ENCODE results near the gene GAREM2. TPM values are rescaled to one million over a fixed set of nuclear protein-coding genes. Genes with fewer than 3 reads are reported as not detected.
"Not testable (repeated sequence)": the region's sequence is repeated elsewhere in the genome, so short reads cannot be mapped to it uniquely, and the experiment has no call there.

Gene GAREM2
- total RNA-seq, 2 experiments from 2014 or later: 2.2 to 2.7 TPM

- H3K4me1 Mint-ChIP-seq (ENCODE audit: low read depth): no peaks in the 10 kb centered on the region
- no peak for TF ChIP-seq CTCF (IDR thresholded peaks at IDR 0.05)
- no peak for ATAC-seq
Observed at GRCh38 chr2:26161926-26162325, 11.0 kb upstream of the GAREM2 start.

GRCh38 chr2:26162963-26163362 lies 9.9 kb upstream of the GAREM2 start:
- H3K27me3 Mint-ChIP-seq: no peaks in the 10 kb centered on the region
- TF ChIP-seq CTCF (IDR thresholded peaks at IDR 0.05): no peak
- CTCF ChIA-PET: no interaction called here
- H3K36me3 Mint-ChIP-seq (ENCODE audit: low read depth): no peaks in the 10 kb centered on the region
- DNase-seq (no peak), ATAC-seq (no peak)
- no peak overlapping the region for H3K27ac Mint-ChIP-seq
- intact Hi-C loops (cut with micrococcal nuclease): no loop called here
- no peaks in the 10 kb centered on the region for H3K9me3 Mint-ChIP-seq
- POLR2A ChIA-PET: no interaction called here
- H3K4me1 Mint-ChIP-seq (ENCODE audit: low read depth): no peaks in the 10 kb centered on the region
- H3K4me3 Mint-ChIP-seq: no peak overlapping the region

More at GRCh38 chr2:26161926-26162325, 11.0 kb upstream of the GAREM2 start:
- ChIA-PET POLR2A (no interaction called here), CTCF (interaction anchor here (0.8 to 1.0 kb wide), 2 partner anchors 9 to 212 kb away, joined by 3 to 5 read pairs; no protein-coding TSS in a partner anchor)
- H3K4me3 Mint-ChIP-seq: no peak overlapping the region
- no peak overlapping the region for H3K27ac Mint-ChIP-seq
- intact Hi-C loops (cut with micrococcal nuclease): no loop called here
- no peak for DNase-seq
- H3K36me3 Mint-ChIP-seq (ENCODE audit: low read depth): no peaks in the 10 kb centered on the region
- H3K9me3 Mint-ChIP-seq: no peaks in the 10 kb centered on the region
- no peaks in the 10 kb centered on the region for H3K27me3 Mint-ChIP-seq

- no peak for ATAC-seq
- no peaks in the 10 kb centered on the region for H3K9me3 Mint-ChIP-seq
- ChIA-PET CTCF (no interaction called here), POLR2A (no interaction called here)
- H3K27me3 Mint-ChIP-seq: no peaks in the 10 kb centered on the region
- H3K36me3 Mint-ChIP-seq (ENCODE audit: low read depth): no peaks in the 10 kb centered on the region
- no peak for TF ChIP-seq CTCF (IDR thresholded peaks at IDR 0.05)
- no peaks in the 10 kb centered on the region for H3K4me1 Mint-ChIP-seq (ENCODE audit: low read depth)
- no peak overlapping the region for H3K27ac Mint-ChIP-seq
- DNase-seq: no peak
- intact Hi-C loops (cut with micrococcal nuclease): no loop called here
- H3K4me3 Mint-ChIP-seq: no peak overlapping the region
Observed at GRCh38 chr2:26164231-26164630, 8.7 kb upstream of the GAREM2 start.

- Mint-ChIP-seq H3K4me3 (no peak overlapping the region), H3K4me1 (ENCODE audit: low read depth) (no peaks in the 10 kb centered on the region), H3K36me3 (ENCODE audit: low read depth) (no peaks in the 10 kb centered on the region), H3K9me3 (no peaks in the 10 kb centered on the region), H3K27me3 (no peaks in the 10 kb centered on the region), H3K27ac (no peak overlapping the region)
- TF ChIP-seq CTCF (IDR thresholded peaks at IDR 0.05): no peak
- ChIA-PET POLR2A (interaction anchor here (0.6 to 0.7 kb wide), 2 partner anchors 68 to 273 kb away, joined by 3 read pairs; no protein-coding TSS in a partner anchor), CTCF (interaction anchor here (0.7 kb wide), 2 partner anchors 12 to 304 kb away, joined by 3 read pairs; no protein-coding TSS in a partner anchor)
- no peak for ATAC-seq
- DNase-seq: no peak
- intact Hi-C loops (cut with micrococcal nuclease): no loop called here
Observed at GRCh38 chr2:26164641-26165211, 8.2 kb upstream of the GAREM2 start.

- Mint-ChIP-seq H3K27ac (no peak overlapping the region), H3K36me3 (ENCODE audit: low read depth) (no peaks in the 10 kb centered on the region), H3K9me3 (no peaks in the 10 kb centered on the region), H3K4me1 (ENCODE audit: low read depth) (no peaks in the 10 kb centered on the region), H3K4me3 (no peak overlapping the region), H3K27me3 (no peaks in the 10 kb centered on the region)
- ChIA-PET POLR2A (interaction anchor here (0.6 to 0.7 kb wide), 2 partner anchors 68 to 273 kb away, joined by 3 read pairs; no protein-coding TSS in a partner anchor), CTCF (interaction anchor here (0.6 to 0.7 kb wide), 4 partner anchors 11 to 304 kb away, joined by 3 read pairs; no protein-coding TSS in a partner anchor)
- ATAC-seq (no peak), DNase-seq (no peak)
- intact Hi-C loops (cut with micrococcal nuclease): no loop called here
- no peak for TF ChIP-seq CTCF (IDR thresholded peaks at IDR 0.05)
Observed at GRCh38 chr2:26165403-26165802, 7.5 kb upstream of the GAREM2 start.

GRCh38 chr2:26166541-26166940 lies 6.3 kb upstream of the GAREM2 start:
- H3K4me3 Mint-ChIP-seq; H3K4me1 Mint-ChIP-seq (ENCODE audit: low read depth); H3K27ac Mint-ChIP-seq; DNase-seq; ATAC-seq; H3K27me3 Mint-ChIP-seq; intact Hi-C loops (cut with micrococcal nuclease); H3K36me3 Mint-ChIP-seq (ENCODE audit: low read depth); H3K9me3 Mint-ChIP-seq: not testable (repeated sequence)
- ChIA-PET POLR2A (interaction anchor here (0.6 kb wide), 1 partner anchor 19 kb away, joined by 4 read pairs; no protein-coding TSS in a partner anchor), CTCF (interaction anchor here (0.9 to 6.1 kb wide), 2 partner anchors 18 to 175 kb away, joined by 4 to 30 read pairs; no protein-coding TSS in a partner anchor)
